ENCODE data around the gene CPSF4.

DNA sequence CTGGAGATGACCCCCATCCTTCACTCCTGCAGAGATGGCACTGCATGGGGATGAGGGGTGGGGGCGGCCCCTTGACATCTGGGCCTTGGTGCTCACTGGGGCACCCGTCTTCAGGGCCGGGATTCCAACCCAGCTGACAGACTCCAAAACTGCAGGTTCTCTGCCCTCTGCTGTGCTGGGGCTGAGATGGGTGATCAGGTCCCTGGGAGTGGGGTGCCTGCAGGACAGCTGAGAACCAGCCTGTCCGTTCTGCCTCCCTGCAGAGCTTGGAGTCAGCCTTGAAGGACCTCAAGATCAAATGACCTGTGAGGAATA, 44.6 kb upstream of the CPSF4 start:
- TF ChIP-seq, protein P1, sequence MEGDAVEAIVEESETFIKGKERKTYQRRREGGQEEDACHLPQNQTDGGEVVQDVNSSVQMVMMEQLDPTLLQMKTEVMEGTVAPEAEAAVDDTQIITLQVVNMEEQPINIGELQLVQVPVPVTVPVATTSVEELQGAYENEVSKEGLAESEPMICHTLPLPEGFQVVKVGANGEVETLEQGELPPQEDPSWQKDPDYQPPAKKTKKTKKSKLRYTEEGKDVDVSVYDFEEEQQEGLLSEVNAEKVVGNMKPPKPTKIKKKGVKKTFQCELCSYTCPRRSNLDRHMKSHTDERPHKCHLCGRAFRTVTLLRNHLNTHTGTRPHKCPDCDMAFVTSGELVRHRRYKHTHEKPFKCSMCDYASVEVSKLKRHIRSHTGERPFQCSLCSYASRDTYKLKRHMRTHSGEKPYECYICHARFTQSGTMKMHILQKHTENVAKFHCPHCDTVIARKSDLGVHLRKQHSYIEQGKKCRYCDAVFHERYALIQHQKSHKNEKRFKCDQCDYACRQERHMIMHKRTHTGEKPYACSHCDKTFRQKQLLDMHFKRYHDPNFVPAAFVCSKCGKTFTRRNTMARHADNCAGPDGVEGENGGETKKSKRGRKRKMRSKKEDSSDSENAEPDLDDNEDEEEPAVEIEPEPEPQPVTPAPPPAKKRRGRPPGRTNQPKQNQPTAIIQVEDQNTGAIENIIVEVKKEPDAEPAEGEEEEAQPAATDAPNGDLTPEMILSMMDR (IDR thresholded peaks at IDR 0.05) = no peak
- no peak for TF ChIP-seq EZH2 (IDR thresholded peaks at IDR 0.05; ENCODE audit: borderline replicate concordance, insufficient read depth, low read depth, low read length, poor library complexity, severe bottlenecking)
